ENCODE measurements around the gene LRRC8C.
"Not testable (repeated sequence)": the region's sequence is repeated elsewhere in the genome, so short reads cannot be mapped to it uniquely, and the experiment has no call there.

The LRRC8C gene

DNA sequence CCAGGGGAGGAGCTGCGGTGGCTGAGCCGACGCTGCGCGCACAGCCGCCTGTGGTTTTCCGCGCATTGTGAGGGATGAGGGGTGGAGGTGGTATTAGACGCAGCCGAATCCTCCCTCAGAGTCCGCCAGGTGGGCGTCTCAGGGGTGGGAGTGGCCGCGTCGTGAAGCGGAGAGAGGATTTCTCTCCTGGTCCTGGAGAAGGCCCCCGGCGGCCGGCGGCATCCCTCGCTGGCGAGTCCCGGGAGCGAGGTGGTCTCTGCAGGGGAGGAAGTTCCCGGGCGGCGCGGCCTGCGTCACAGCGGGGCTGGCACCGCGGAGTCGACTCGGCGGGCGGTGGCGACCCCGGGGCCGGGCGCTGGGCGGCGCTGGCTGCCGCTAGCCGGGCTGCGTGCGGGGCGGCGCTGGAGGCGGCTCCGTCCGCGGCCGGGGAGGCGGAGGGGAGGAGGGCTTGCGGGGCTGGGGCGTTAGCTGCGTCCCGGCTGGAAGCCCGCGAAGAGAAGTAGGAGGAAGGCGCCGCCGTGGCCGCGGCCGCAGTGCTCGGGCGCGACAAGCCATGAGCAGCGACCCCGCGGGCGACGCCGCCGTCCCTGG lies at the start of gene LRRC8C:
Gene LRRC8C, plus strand, starts transcription at position 464 of the 591 bp plus-strand sequence. CDS start 53,354 bp downstream, outside the sequence.
- H3K9me3 ChIP-seq (ENCODE audit: control insufficient read depth, insufficient read depth, low read length), result no peaks in the 10 kb centered on the region
- peak within 1 kb of the TSS; percentile 52; the same call in 1 of the 2 replicates for H3K4me3 ChIP-seq (ENCODE audit: low read length)
- H3K27me3 ChIP-seq (ENCODE audit: control insufficient read depth, insufficient read depth, low read length), result peaks cover 7% of the 10 kb centered on the region; the same call in 1 of the 2 replicates
- no peak for DNase-seq (ENCODE audit: low read depth, low spot score)
- H3K27ac ChIP-seq (ENCODE audit: low read length), result no peak within 1 kb of the TSS
- no peaks in the 10 kb centered on the region; the same call in 1 of the 2 replicates for H3K4me1 ChIP-seq (ENCODE audit: control insufficient read depth, insufficient read depth, low read length)
- no CpG with 5 or more reads among the region's 76 CpGs for WGBS (ENCODE audit: insufficient coverage, insufficient read length)
- H3K36me3 ChIP-seq (ENCODE audit: control insufficient read depth, insufficient read depth, low read length), result no peaks in the 10 kb centered on the region

GRCh38 chr1:89584211-89584610 lies 48.7 kb upstream of the LRRC8C start:
- Histone ChIP-seq H3K27ac (ENCODE audit: low read length) (no peak overlapping the region), H3K4me1 (ENCODE audit: control insufficient read depth, insufficient read depth, low read length) (no peaks in the 10 kb centered on the region), H3K9me3 (ENCODE audit: control insufficient read depth, insufficient read depth, low read length) (no peaks in the 10 kb centered on the region), H3K27me3 (ENCODE audit: control insufficient read depth, insufficient read depth, low read length) (no peaks in the 10 kb centered on the region), H3K4me3 (ENCODE audit: low read length) (no peak overlapping the region), H3K36me3 (ENCODE audit: control insufficient read depth, insufficient read depth, low read length) (no peaks in the 10 kb centered on the region; the same call in 1 of the 2 replicates)
- DNase-seq (ENCODE audit: low read depth, low spot score), result no peak
- no CpG with 5 or more reads among the region's 2 CpGs for WGBS (ENCODE audit: insufficient coverage, insufficient read length)

DNA sequence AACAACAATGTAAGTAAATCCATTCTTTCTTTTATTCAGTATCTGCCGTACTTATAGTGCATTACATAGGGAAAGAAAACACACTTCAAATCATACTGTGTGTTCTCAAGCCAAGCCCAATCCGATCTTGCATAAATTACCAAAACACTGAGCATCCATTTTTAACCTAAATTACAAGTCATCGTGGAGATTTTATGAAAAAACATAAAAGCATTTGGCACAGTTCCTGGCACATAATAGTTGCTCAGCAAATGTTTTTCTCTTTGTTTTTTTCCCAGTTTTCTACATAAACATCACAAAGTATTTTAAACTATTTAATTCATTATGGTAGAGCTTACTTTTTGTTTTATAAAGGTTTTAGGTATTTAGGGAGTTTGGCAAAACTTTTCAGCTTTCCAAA lies 48.1 kb upstream of the LRRC8C start:
- Histone ChIP-seq H3K27ac (ENCODE audit: low read length) (no peak overlapping the region), H3K27me3 (ENCODE audit: control insufficient read depth, insufficient read depth, low read length) (no peaks in the 10 kb centered on the region), H3K4me1 (ENCODE audit: control insufficient read depth, insufficient read depth, low read length) (no peaks in the 10 kb centered on the region), H3K9me3 (ENCODE audit: control insufficient read depth, insufficient read depth, low read length) (no peaks in the 10 kb centered on the region), H3K4me3 (ENCODE audit: low read length) (no peak overlapping the region), H3K36me3 (ENCODE audit: control insufficient read depth, insufficient read depth, low read length) (no peaks in the 10 kb centered on the region; the same call in 1 of the 2 replicates)
- WGBS (ENCODE audit: insufficient coverage, insufficient read length), result no CpG with 5 or more reads among the region's 3 CpGs
- DNase-seq (ENCODE audit: low read depth, low spot score), result no peak

DNA sequence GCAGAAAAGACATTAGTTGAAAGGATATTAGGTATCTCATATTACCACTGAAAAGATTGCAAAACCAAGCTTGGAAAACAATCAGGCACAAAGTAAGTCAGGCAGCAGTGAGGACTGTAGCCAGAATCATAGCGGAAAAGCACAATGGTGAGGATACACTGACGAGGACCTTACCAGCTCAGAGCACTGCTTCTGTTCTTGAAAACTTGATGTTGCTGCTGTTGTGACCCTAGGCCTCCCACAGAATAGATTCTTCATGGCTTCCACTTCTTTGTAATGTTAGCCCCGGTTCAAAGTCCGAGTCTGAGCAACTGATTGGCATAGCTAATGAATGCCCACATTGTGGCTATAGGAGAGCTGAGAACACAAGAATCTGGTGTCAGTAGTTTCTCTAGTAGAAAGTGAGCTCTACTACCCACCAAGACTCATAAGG lies 45.2 kb upstream of the LRRC8C start:
- no peaks in the 10 kb centered on the region for H3K4me1 ChIP-seq (ENCODE audit: control insufficient read depth, insufficient read depth, low read length)

DNA sequence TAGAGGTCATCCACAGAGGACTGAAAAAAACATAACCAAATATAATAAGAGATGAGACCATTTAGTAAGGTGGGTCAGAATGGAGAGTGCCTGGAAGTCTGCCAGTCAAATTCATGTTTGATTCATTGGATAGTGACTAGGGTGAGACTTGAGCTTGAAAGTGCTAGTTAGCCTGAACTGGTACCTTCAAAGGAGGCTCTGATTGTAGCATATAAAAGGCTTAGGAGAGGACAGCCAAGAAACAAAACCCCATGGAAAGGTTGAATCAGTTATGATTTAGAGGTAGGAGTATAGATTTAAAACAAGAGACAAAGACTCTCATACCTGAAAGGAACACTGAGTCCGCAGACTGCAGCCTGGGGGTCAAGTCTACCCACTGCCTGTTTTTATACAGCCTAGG lies 44.4 kb upstream of the LRRC8C start:
- H3K36me3 ChIP-seq (ENCODE audit: control insufficient read depth, insufficient read depth, low read length), result no peaks in the 10 kb centered on the region; the same call in 1 of the 2 replicates
- no peak overlapping the region for H3K4me3 ChIP-seq (ENCODE audit: low read length)
- no peak overlapping the region for H3K27ac ChIP-seq (ENCODE audit: low read length)
- no peaks in the 10 kb centered on the region for H3K4me1 ChIP-seq (ENCODE audit: control insufficient read depth, insufficient read depth, low read length)
- no peak for DNase-seq (ENCODE audit: low read depth, low spot score)
- H3K27me3 ChIP-seq (ENCODE audit: control insufficient read depth, insufficient read depth, low read length), result no peaks in the 10 kb centered on the region
- H3K9me3 ChIP-seq (ENCODE audit: control insufficient read depth, insufficient read depth, low read length), result no peaks in the 10 kb centered on the region
- WGBS (ENCODE audit: insufficient coverage, insufficient read length), result no CpG with 5 or more reads among the region's 1 CpG

More for the DNA sequence above, 45.2 kb upstream of the LRRC8C start:
- no peaks in the 10 kb centered on the region for H3K27me3 ChIP-seq (ENCODE audit: control insufficient read depth, insufficient read depth, low read length)
- no peak overlapping the region for H3K4me3 ChIP-seq (ENCODE audit: low read length)
- H3K9me3 ChIP-seq (ENCODE audit: control insufficient read depth, insufficient read depth, low read length), result no peaks in the 10 kb centered on the region
- H3K27ac ChIP-seq (ENCODE audit: low read length), result no peak overlapping the region
- DNase-seq (ENCODE audit: low read depth, low spot score), result no peak
- no CpG with 5 or more reads among the region's 4 CpGs for WGBS (ENCODE audit: insufficient coverage, insufficient read length)
- no peaks in the 10 kb centered on the region; the same call in 1 of the 2 replicates for H3K36me3 ChIP-seq (ENCODE audit: control insufficient read depth, insufficient read depth, low read length)

GRCh38 chr1:89589515-89589914 lies 43.4 kb upstream of the LRRC8C start:
- Histone ChIP-seq H3K4me3 (ENCODE audit: low read length) (no peak overlapping the region), H3K36me3 (ENCODE audit: control insufficient read depth, insufficient read depth, low read length) (no peaks in the 10 kb centered on the region; the same call in 1 of the 2 replicates), H3K27me3 (ENCODE audit: control insufficient read depth, insufficient read depth, low read length) (no peaks in the 10 kb centered on the region), H3K4me1 (ENCODE audit: control insufficient read depth, insufficient read depth, low read length) (no peaks in the 10 kb centered on the region), H3K9me3 (ENCODE audit: control insufficient read depth, insufficient read depth, low read length) (no peaks in the 10 kb centered on the region), H3K27ac (ENCODE audit: low read length) (no peak overlapping the region)
- no CpG with 5 or more reads among the region's 1 CpG for WGBS (ENCODE audit: insufficient coverage, insufficient read length)
- DNase-seq (ENCODE audit: low read depth, low spot score), result no peak

GRCh38 chr1:89590341-89591080 lies 42.4 kb upstream of the LRRC8C start:
- Histone ChIP-seq H3K9me3 (ENCODE audit: control insufficient read depth, insufficient read depth, low read length) (no peaks in the 10 kb centered on the region), H3K36me3 (ENCODE audit: control insufficient read depth, insufficient read depth, low read length) (no peaks in the 10 kb centered on the region), H3K4me3 (ENCODE audit: low read length) (no peak overlapping the region), H3K27me3 (ENCODE audit: control insufficient read depth, insufficient read depth, low read length) (no peaks in the 10 kb centered on the region), H3K4me1 (ENCODE audit: control insufficient read depth, insufficient read depth, low read length) (no peaks in the 10 kb centered on the region), H3K27ac (ENCODE audit: low read length) (no peak overlapping the region)
- DNase-seq (ENCODE audit: low read depth, low spot score), result no peak
- WGBS (ENCODE audit: insufficient coverage, insufficient read length), result no CpG with 5 or more reads among the region's 6 CpGs

DNA sequence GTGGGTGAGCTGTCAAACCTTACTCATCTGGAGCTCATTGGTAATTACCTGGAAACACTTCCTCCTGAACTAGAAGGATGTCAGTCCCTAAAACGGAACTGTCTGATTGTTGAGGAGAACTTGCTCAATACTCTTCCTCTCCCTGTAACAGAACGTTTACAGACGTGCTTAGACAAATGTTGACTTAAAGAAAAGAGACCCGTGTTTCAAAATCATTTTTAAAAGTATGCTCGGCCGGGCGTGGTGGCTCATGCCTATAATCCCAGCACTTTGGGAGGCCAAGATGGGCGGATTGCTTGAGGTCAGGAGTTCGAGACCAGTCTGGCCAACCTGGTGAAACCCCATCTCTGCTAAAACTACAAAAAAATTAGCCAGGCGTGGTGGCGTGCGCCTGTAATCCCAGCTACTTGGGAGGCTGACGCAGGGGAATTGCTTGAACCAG lies 40.0 kb upstream of the LRRC8C start:
- no CpG with 5 or more reads among the region's 13 CpGs for WGBS (ENCODE audit: insufficient coverage, insufficient read length)
- not testable (repeated sequence) for H3K36me3 ChIP-seq (ENCODE audit: control insufficient read depth, insufficient read depth, low read length); H3K27ac ChIP-seq (ENCODE audit: low read length); DNase-seq (ENCODE audit: low read depth, low spot score); H3K4me3 ChIP-seq (ENCODE audit: low read length); H3K9me3 ChIP-seq (ENCODE audit: control insufficient read depth, insufficient read depth, low read length); H3K4me1 ChIP-seq (ENCODE audit: control insufficient read depth, insufficient read depth, low read length); H3K27me3 ChIP-seq (ENCODE audit: control insufficient read depth, insufficient read depth, low read length)

- no peaks in the 10 kb centered on the region for H3K36me3 ChIP-seq (ENCODE audit: control insufficient read depth, insufficient read depth, low read length)
- no peaks in the 10 kb centered on the region; the same call in 1 of the 2 replicates for H3K27me3 ChIP-seq (ENCODE audit: control insufficient read depth, insufficient read depth, low read length)
- H3K27ac ChIP-seq (ENCODE audit: low read length), result no peak overlapping the region
- no peaks in the 10 kb centered on the region for H3K9me3 ChIP-seq (ENCODE audit: control insufficient read depth, insufficient read depth, low read length)
- no CpG with 5 or more reads among the region's 4 CpGs for WGBS (ENCODE audit: insufficient coverage, insufficient read length)
- H3K4me1 ChIP-seq (ENCODE audit: control insufficient read depth, insufficient read depth, low read length), result peaks cover 2% of the 10 kb centered on the region; the same call in 1 of the 2 replicates
- no peak for DNase-seq (ENCODE audit: low read depth, low spot score)
- H3K4me3 ChIP-seq (ENCODE audit: low read length), result no peak overlapping the region
These were observed 38.7 kb upstream of the LRRC8C start for GRCh38 chr1:89594096-89594740.

DNA sequence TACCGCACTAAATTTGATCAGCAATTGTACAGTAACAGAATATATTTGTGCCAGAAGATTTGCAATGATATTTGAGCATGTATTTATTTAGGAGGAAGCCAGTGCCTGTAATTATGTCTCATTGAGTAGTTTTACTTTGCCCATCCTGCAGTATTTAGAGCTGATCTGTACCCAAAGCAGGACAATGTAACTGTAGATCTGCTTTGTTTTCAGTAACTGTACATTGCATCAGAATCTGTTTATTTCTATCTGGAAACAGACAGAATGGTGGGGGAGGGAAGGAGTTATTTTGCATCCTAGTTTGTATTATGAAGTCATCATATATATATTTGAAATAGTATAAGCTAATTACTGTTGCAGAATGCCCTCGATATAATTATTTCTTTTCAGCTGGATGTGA lies 36.2 kb upstream of the LRRC8C start:
- Histone ChIP-seq H3K27ac (ENCODE audit: low read length) (no peak overlapping the region), H3K9me3 (ENCODE audit: control insufficient read depth, insufficient read depth, low read length) (no peaks in the 10 kb centered on the region), H3K36me3 (ENCODE audit: control insufficient read depth, insufficient read depth, low read length) (no peaks in the 10 kb centered on the region), H3K27me3 (ENCODE audit: control insufficient read depth, insufficient read depth, low read length) (no peaks in the 10 kb centered on the region; the same call in 1 of the 2 replicates), H3K4me3 (ENCODE audit: low read length) (no peak overlapping the region), H3K4me1 (ENCODE audit: control insufficient read depth, insufficient read depth, low read length) (peaks cover 5% of the 10 kb centered on the region; the same call in 1 of the 2 replicates)
- DNase-seq (ENCODE audit: low read depth, low spot score), result no peak
- 100% methylated on average over 1 of the region's 2 CpGs for WGBS (ENCODE audit: insufficient coverage, insufficient read length)
